GM10847 (cell line): Measurements from ENCODE around the gene SBF2.

Source experiments
- POLR2A ChIP-seq: IDR thresholded peaks from 2 replicates; pipeline ENCODE4 v1.6.1; 2011; ENCODE audit not compliant: insufficient read length; ENCODE audit errors: extremely low read depth

The SBF2 gene

GRCh38 chr11:9745411-9746211 is 548.4 kb downstream of the SBF2 start:
- no peak for TF ChIP-seq POLR2A

DNA sequence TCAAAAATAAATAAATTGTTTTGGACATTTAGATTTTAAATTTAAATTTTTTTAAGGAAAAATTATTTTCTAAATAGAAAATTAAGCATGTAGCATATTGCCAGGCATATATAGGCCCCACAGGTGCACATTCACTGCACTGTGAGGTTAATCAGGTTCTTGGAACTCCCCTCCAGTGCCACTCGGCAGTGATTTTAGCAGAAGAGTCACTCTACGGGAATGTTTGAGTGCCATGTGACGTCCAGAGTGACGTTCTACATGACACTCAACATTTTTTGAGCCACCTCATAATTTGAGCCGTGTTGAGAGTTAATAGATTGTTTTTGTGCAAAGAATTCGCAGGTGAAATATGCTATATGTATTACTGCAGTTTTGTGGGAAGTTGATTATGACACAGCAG is 552.8 kb downstream of the SBF2 start:
- TF ChIP-seq POLR2A, result no peak

- TF ChIP-seq POLR2A, result no peak
Measured at GRCh38 chr11:9740202-9740883, 553.7 kb downstream of the SBF2 start.

GRCh38 chr11:9739123-9739900 is 554.7 kb downstream of the SBF2 start:
- TF ChIP-seq POLR2A, result no peak

DNA sequence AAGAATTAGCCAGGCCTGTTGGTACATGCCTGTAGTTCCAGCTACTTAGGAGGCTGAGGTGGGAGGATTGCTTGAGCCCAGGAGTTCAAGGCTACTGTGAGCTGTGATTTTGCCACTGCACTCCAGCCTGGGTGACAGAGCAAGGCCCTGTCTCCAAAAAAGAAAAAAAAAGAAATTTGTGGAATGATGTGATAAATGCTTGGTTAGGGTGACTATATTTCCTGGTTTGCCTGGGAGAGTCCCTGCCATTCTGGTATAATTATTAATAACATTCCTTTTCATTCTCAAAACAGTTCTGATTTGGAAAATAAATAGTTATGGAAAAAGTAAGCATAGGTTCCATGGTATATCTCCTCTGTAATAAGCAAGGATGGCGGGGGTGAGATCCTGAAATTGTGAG is 555.3 kb downstream of the SBF2 start:
- no peak for TF ChIP-seq POLR2A

- no peak for TF ChIP-seq POLR2A
Measured at GRCh38 chr11:9738116-9738515, 555.9 kb downstream of the SBF2 start.

- no peak for TF ChIP-seq POLR2A
Measured at GRCh38 chr11:9736365-9736764, 557.7 kb downstream of the SBF2 start.

DNA sequence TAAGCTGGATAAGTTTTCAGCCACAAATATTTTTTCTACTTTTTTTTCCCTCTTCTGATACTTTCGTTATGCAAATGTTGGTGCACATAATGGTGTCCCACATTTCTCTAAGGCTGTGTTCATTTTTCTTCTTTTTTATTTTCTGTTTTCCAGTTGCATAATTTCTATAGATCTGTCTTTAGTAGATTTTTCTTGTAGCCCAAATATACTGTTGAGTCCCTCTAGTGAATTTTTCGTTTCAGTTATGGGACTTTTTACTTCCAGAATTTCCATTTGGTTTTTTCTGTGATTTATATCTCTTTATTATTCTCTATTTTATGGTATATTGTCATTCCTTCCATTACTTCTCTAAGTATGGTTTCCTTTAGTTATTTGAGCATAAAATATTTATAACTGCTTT is 558.1 kb downstream of the SBF2 start:
- TF ChIP-seq POLR2A, result no peak

- TF ChIP-seq POLR2A, result no peak
Measured at GRCh38 chr11:9735236-9735635, 558.8 kb downstream of the SBF2 start.

- TF ChIP-seq POLR2A, result no peak
Measured at GRCh38 chr11:9733212-9733611, 560.8 kb downstream of the SBF2 start.

- no peak for TF ChIP-seq POLR2A
Measured at GRCh38 chr11:9732453-9732852, 561.6 kb downstream of the SBF2 start.

DNA sequence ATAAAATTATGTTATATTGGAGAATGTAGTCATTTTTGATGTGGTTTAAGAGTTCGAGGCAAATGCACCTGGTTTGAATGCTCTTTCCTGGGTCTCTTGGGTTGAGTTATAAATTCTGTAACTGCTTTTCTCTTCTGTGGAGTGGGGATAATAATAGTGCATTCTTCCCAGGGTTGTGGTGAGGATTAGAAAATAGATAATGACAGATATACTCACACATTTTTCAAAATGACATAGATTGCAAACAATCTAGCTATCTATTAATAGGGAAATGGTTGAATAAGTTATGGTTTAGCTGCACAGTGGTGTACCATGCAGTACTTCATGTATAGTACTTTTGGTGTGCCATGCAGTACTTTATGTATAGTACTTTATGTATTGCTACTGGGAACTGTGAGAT is 562.8 kb downstream of the SBF2 start:
- TF ChIP-seq POLR2A, result no peak
